Endodermal cell (in vitro differentiated cells): ENCODE data around the gene ANGEL1. TPM values are rescaled to one million over a fixed set of nuclear protein-coding genes. Genes with fewer than 3 reads are reported as not detected.

Experiments
- DNase-seq: peaks from one replicate; pipeline ENCODE4 v3.0.0-alpha.2; 2017
- H3K27ac ChIP-seq: 2 replicates; pipeline ENCODE4 v1.5.1; 2013; ENCODE audit warnings: mild to moderate bottlenecking, low read depth, low read length, moderate library complexity
- H3K27me3 ChIP-seq: 2 replicates; pipeline ENCODE4 v1.6.1; 2013; ENCODE audit warnings: mild to moderate bottlenecking, low read length, moderate library complexity; ENCODE audit not compliant: insufficient read depth, control insufficient read depth, poor library complexity, severe bottlenecking
- H3K36me3 ChIP-seq: 2 replicates; pipeline ENCODE4 v1.7.0; 2013; ENCODE audit warnings: mild to moderate bottlenecking, low read length, moderate library complexity; ENCODE audit not compliant: control insufficient read depth, insufficient read depth
- H3K4me1 ChIP-seq: one replicate; pipeline ENCODE4 v1.7.0; 2013; ENCODE audit warnings: low read length; ENCODE audit not compliant: control insufficient read depth, insufficient read depth
- H3K4me3 ChIP-seq: 2 replicates; pipeline ENCODE4 v1.5.1; 2013; ENCODE audit warnings: mild to moderate bottlenecking, low read length, moderate library complexity
- H3K9ac ChIP-seq: 2 replicates; pipeline ENCODE4 v1.6.1; 2013; ENCODE audit warnings: mild to moderate bottlenecking, low read length, moderate library complexity; ENCODE audit not compliant: poor library complexity, severe bottlenecking; ENCODE audit errors: extremely low read depth
- H3K9me3 ChIP-seq: 2 replicates; pipeline ENCODE4 v1.6.1; 2013; ENCODE audit warnings: mild to moderate bottlenecking, low read length, moderate library complexity; ENCODE audit not compliant: control insufficient read depth
- H3K27ac Mint-ChIP-seq: 2 replicates; pipeline ENCODE4 v1.8.0; 2020; ENCODE audit warnings: mixed read lengths
- H3K27me3 Mint-ChIP-seq: 2 replicates; pipeline ENCODE4 v1.8.0; 2021; ENCODE audit warnings: mild to moderate bottlenecking, mixed read lengths; ENCODE audit not compliant: insufficient read depth
- H3K36me3 Mint-ChIP-seq: 2 replicates; pipeline ENCODE4 v1.8.0; 2020; ENCODE audit warnings: low read depth, mixed read lengths
- H3K4me1 Mint-ChIP-seq: 2 replicates; pipeline ENCODE4 v1.8.0; 2020; ENCODE audit warnings: mixed read lengths
- H3K4me3 Mint-ChIP-seq: 2 replicates; pipeline ENCODE4 v1.8.0; 2020; ENCODE audit warnings: mild to moderate bottlenecking, moderate library complexity, mixed read lengths
- H3K9me3 Mint-ChIP-seq: 2 replicates; pipeline ENCODE4 v1.8.0; 2020; ENCODE audit warnings: mild to moderate bottlenecking, mixed read lengths
- WGBS, 2 experiments: methylation state at CpG; one replicate each; pipeline versions ENCODE4 v1.1.5 to v1.1.7; 2013; ENCODE audit warnings: missing lambda C conversion rate in 2 of 2, mixed read lengths in 1 of 2; ENCODE audit not compliant: insufficient coverage in 1 of 2, insufficient read length in 1 of 2; 5-methylcytosine and 5-hydroxymethylcytosine counted together
- total RNA-seq, 2 donors: library from RNA; stranded (reverse); fragmentation: NEBNext Ultra II Directional in 1 of 2; extraction: Animal tissue kit (Norgen Biotek cat#: 25700) in 1 of 2; gene quantifications; 2 replicates in 1 of 2; 3 replicates in 1 of 2; pipeline ENCODE4 v1.2.1, GENCODE V29; 2021
- TF ChIP-seq, protein P1 (sequence below): fragments of 200-600 bp; sonication (generic); conservative IDR thresholded peaks from 2 replicates; pipeline ENCODE4 v1.5.0; 2021; ENCODE audit warnings: antibody characterized with exemption, mild to moderate bottlenecking

ANGEL1 gene
- total RNA-seq, 2 donors from 2014 or later = 21.5 to 32.5 TPM

DNA sequence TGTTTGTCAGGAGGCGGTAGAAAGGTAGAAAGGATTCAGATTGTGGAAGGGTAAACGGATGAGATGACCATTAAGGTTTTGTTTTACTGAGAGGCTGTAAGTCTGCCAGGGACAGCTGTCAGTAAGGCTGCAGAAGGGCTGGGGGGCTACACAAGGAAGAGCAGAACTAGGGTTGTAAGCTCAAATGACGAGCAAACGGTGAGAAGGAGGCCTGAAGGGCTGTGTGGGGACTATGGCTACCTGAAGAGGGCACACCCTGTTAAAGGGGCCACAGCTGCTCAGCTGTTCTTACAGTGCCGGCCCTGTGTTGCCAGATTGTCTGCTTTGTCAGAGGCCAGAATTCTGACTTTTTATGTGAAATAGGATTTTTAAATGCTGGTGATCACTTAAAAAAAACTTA lies 32.3 kb downstream of the ANGEL1 start:
- H3K27ac Mint-ChIP-seq = peak overlapping the region; percentile 40
- Histone ChIP-seq H3K27ac (no peak overlapping the region), H3K9ac (no peak overlapping the region)

DNA sequence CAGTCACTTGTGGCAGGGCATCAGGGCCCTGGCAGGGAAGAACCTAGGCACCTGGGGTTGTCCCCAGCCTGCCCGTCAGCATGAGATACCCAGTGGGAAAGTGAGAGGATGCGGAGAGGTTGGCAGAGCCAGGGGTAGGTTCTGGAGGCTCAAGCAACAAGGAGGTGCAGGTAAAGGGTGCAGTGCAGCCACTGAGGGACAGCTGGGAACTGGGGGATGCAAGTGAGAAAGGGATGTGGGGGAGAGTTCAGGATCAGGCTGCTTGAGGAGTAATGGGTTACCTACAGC lies 32.7 kb downstream of the ANGEL1 start:
- Histone ChIP-seq H3K27ac (no peak overlapping the region), H3K9me3 (no peaks in the 10 kb centered on the region), H3K36me3 (peaks cover 9% of the 10 kb centered on the region), H3K27me3 (no peaks in the 10 kb centered on the region), H3K4me1 (no peaks in the 10 kb centered on the region), H3K9ac (no peak overlapping the region), H3K4me3 (no peak overlapping the region)
- DNase-seq = peak; percentile 18
- Mint-ChIP-seq H3K36me3 (peaks cover 20% of the 10 kb centered on the region), H3K27me3 (no peaks in the 10 kb centered on the region), H3K9me3 (no peaks in the 10 kb centered on the region), H3K27ac (peak overlapping the region; percentile 40), H3K4me1 (peaks cover 7% of the 10 kb centered on the region), H3K4me3 (no peak overlapping the region)
- 92 to 94% methylated on average over 2 of the region's 2 CpGs for WGBS, 2 experiments
- TF ChIP-seq, protein P1, sequence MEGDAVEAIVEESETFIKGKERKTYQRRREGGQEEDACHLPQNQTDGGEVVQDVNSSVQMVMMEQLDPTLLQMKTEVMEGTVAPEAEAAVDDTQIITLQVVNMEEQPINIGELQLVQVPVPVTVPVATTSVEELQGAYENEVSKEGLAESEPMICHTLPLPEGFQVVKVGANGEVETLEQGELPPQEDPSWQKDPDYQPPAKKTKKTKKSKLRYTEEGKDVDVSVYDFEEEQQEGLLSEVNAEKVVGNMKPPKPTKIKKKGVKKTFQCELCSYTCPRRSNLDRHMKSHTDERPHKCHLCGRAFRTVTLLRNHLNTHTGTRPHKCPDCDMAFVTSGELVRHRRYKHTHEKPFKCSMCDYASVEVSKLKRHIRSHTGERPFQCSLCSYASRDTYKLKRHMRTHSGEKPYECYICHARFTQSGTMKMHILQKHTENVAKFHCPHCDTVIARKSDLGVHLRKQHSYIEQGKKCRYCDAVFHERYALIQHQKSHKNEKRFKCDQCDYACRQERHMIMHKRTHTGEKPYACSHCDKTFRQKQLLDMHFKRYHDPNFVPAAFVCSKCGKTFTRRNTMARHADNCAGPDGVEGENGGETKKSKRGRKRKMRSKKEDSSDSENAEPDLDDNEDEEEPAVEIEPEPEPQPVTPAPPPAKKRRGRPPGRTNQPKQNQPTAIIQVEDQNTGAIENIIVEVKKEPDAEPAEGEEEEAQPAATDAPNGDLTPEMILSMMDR = no peak

More for the DNA sequence above, 32.3 kb downstream of the ANGEL1 start:
- Mint-ChIP-seq H3K27me3 (no peaks in the 10 kb centered on the region), H3K36me3 (peaks cover 20% of the 10 kb centered on the region), H3K4me1 (peaks cover 7% of the 10 kb centered on the region), H3K4me3 (no peak overlapping the region), H3K9me3 (no peaks in the 10 kb centered on the region)
- WGBS, 2 experiments = 77 to 78% methylated on average over 3 to 5 of the region's 5 CpGs
- Histone ChIP-seq H3K27me3 (no peaks in the 10 kb centered on the region), H3K4me1 (no peaks in the 10 kb centered on the region), H3K4me3 (no peak overlapping the region), H3K9me3 (no peaks in the 10 kb centered on the region), H3K36me3 (peaks cover 12% of the 10 kb centered on the region)
- TF ChIP-seq, protein P1 = no peak
- DNase-seq = no peak

DNA sequence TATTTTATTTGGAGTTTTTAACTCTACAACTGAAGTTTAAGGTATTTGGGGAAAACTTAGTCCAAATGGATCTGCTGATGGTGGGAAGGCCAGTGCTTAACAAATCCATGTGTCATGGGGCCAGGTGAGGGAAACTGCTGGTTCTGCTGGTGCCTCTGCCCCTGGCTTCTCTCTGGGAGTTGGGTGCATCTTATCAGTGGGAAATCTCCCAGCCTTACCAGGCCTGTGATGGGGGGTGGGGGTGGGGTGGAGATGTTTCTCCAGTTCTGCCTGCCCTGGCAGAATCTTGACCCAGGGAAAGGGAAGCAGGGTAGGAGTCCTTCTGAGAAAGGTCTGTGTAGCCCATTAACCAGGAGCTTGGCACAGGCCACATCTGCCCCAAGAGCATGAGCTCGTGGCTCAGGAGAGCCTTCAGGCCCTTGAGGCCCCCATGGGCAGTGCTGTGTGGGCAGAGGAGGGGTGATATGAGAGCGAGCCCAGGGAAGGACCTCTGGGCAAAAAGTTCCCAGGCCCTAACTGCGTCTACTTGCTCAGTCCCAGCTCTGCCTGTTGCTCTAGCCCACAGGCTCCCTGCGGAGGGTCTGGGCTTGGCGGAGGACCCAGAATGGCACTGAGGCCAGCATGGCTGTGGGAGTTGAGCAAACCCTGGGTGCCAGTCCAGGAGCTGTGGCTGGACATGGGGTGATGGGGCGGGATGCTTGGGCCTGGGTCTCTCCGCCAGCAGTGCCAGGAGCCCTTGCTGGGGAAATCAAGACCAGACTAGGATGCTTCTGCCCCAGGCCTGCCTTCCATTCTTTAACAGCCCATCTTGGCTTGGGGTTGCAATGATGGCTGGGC lies 33.2 kb downstream of the ANGEL1 start:
- Histone ChIP-seq H3K4me3 (no peak overlapping the region), H3K36me3 (peaks cover 9% of the 10 kb centered on the region), H3K9ac (no peak overlapping the region), H3K27me3 (no peaks in the 10 kb centered on the region), H3K27ac (no peak overlapping the region), H3K4me1 (no peaks in the 10 kb centered on the region), H3K9me3 (no peaks in the 10 kb centered on the region)
- Mint-ChIP-seq H3K36me3 (peaks cover 15% of the 10 kb centered on the region), H3K9me3 (no peaks in the 10 kb centered on the region), H3K27me3 (no peaks in the 10 kb centered on the region), H3K4me1 (peaks cover 7% of the 10 kb centered on the region), H3K4me3 (no peak overlapping the region), H3K27ac (no peak overlapping the region)
- TF ChIP-seq, protein P1 = no peak
- DNase-seq = peak; percentile 33
- WGBS, 2 experiments = 97 to 100% methylated on average over 2 to 7 of the region's 7 CpGs
